ENCODE data around the gene MOB3B. TPM values are rescaled to one million over a fixed set of nuclear protein-coding genes. Genes with fewer than 3 reads are reported as not detected.

MOB3B gene
- total RNA-seq, 1 experiment from 2014 or later = 2.6 TPM

DNA sequence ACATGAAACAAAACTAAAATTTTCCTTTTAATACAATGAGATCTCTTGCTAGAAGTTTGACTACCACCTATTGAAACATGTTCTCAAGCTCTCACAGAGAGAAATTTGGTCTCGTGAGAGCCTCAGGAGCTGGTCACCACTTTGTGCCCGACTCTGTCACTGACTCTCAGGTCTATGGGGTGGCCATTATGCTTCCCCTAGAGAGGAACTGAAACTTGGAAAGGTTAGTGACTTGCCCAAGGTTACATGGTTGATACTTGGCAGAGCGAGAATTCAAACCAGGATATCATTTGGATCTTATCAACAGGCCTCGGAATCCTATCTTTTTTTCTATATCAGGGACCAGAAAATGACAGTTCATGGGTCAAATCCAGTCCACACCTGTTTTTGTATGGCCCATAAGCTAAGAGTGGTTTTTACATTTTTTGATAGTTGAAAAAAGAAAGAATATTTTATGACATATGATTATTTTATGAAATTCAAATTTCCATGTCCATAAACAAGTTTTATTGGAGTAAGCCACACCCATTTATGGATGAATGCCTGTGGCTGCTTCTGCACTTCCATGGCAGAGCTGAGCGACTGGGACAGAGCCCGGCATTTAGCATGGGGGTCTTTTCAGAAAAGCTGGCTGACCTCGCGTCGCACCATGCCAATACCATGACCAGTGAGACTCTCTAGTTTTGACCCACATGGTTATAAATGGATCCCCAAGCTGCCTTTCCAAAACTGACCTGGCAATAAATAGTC is 187.9 kb downstream of the MOB3B start:
- Histone ChIP-seq H3K4me1 (ENCODE audit: insufficient read depth, low read length) (no peaks in the 10 kb centered on the region), H3K79me2 (ENCODE audit: low read length) (no peaks in the 10 kb centered on the region), H3K9me3 (ENCODE audit: low read length) (no peaks in the 10 kb centered on the region), H3K27ac (ENCODE audit: low read length) (no peak overlapping the region), H3K36me3 (ENCODE audit: low read depth, low read length) (no peaks in the 10 kb centered on the region), H2AFZ (ENCODE audit: low read length) (no peak overlapping the region), H3K4me3 (ENCODE audit: low read length) (no peak overlapping the region), H3F3A (ENCODE audit: low read length, unreplicated experiment) (no peaks in the 10 kb centered on the region), H3K4me2 (ENCODE audit: low read length) (no peak overlapping the region), H3K9ac (ENCODE audit: low read length) (no peak overlapping the region), H3K27me3 (ENCODE audit: low read length) (no peaks in the 10 kb centered on the region), H4K20me1 (ENCODE audit: low read length) (no peaks in the 10 kb centered on the region), H3K9me2 (replicated peaks; ENCODE audit: low read length) (no peaks in the 10 kb centered on the region)
- CTCF ChIA-PET = no interaction called here
- DNase-seq (no peak), ATAC-seq (no peak)
- intact Hi-C loops (cut with micrococcal nuclease) = no loop called here
- TF ChIP-seq EZH2 (IDR thresholded peaks at IDR 0.05; ENCODE audit: low read length, unreplicated experiment) (no peak), EZH2phosphoT487 (IDR thresholded peaks at IDR 0.05; ENCODE audit: borderline replicate concordance, low read length) (no peak)
- TF ChIP-seq, protein P1, sequence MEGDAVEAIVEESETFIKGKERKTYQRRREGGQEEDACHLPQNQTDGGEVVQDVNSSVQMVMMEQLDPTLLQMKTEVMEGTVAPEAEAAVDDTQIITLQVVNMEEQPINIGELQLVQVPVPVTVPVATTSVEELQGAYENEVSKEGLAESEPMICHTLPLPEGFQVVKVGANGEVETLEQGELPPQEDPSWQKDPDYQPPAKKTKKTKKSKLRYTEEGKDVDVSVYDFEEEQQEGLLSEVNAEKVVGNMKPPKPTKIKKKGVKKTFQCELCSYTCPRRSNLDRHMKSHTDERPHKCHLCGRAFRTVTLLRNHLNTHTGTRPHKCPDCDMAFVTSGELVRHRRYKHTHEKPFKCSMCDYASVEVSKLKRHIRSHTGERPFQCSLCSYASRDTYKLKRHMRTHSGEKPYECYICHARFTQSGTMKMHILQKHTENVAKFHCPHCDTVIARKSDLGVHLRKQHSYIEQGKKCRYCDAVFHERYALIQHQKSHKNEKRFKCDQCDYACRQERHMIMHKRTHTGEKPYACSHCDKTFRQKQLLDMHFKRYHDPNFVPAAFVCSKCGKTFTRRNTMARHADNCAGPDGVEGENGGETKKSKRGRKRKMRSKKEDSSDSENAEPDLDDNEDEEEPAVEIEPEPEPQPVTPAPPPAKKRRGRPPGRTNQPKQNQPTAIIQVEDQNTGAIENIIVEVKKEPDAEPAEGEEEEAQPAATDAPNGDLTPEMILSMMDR (conservative IDR thresholded peaks at IDR 0.05; ENCODE audit: low read depth, low read length) = no peak
- POLR2A ChIA-PET (ENCODE audit: unreplicated experiment) = no interaction called here
- no TSS peak for BruUV-seq (replicated peaks)

DNA sequence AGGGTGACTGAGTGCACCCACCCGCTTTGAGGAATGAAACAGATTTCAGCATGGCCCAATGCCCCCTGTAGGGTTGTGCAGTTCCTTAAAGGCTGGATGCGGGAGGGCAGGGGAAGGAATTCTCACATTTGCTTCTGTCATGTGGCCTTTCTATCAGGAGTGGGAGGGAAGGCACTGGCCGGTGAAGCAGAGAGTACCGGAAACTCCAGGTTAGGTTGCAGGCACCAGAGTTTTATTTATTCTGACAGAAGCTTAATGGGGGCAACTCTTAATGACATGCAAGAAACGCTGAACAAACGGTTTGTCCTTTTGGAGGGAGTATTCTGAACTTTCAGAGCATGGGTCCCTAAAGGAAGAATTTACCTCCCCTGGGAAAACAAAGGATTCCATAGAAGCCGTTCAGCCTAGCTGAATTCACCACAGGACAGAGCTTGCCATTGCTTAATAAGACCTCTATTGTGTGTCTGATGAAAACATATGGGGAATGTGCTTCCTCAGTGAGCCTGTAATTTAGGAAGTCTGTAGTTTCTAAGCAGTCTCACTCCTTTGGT is 188.6 kb downstream of the MOB3B start:
- Histone ChIP-seq H3K9me2 (replicated peaks; ENCODE audit: low read length) (no peaks in the 10 kb centered on the region), H3K4me1 (ENCODE audit: insufficient read depth, low read length) (no peaks in the 10 kb centered on the region), H3F3A (ENCODE audit: low read length, unreplicated experiment) (no peaks in the 10 kb centered on the region), H3K79me2 (ENCODE audit: low read length) (no peaks in the 10 kb centered on the region), H3K4me2 (ENCODE audit: low read length) (no peak overlapping the region), H3K27me3 (ENCODE audit: low read length) (no peaks in the 10 kb centered on the region), H3K9ac (ENCODE audit: low read length) (no peak overlapping the region), H4K20me1 (ENCODE audit: low read length) (no peaks in the 10 kb centered on the region), H3K4me3 (ENCODE audit: low read length) (no peak overlapping the region), H3K27ac (ENCODE audit: low read length) (no peak overlapping the region), H3K9me3 (ENCODE audit: low read length) (no peaks in the 10 kb centered on the region), H3K36me3 (ENCODE audit: low read depth, low read length) (no peaks in the 10 kb centered on the region), H2AFZ (ENCODE audit: low read length) (no peak overlapping the region)
- CTCF ChIA-PET = no interaction called here
- no TSS peak for BruUV-seq (replicated peaks)
- ATAC-seq (no peak), DNase-seq (no peak)
- intact Hi-C loops (cut with micrococcal nuclease) = no loop called here
- TF ChIP-seq EZH2 (IDR thresholded peaks at IDR 0.05; ENCODE audit: low read length, unreplicated experiment) (no peak), EZH2phosphoT487 (IDR thresholded peaks at IDR 0.05; ENCODE audit: borderline replicate concordance, low read length) (no peak)
- TF ChIP-seq, protein P1 (conservative IDR thresholded peaks at IDR 0.05; ENCODE audit: low read depth, low read length) = no peak
- POLR2A ChIA-PET (ENCODE audit: unreplicated experiment) = no interaction called here

DNA sequence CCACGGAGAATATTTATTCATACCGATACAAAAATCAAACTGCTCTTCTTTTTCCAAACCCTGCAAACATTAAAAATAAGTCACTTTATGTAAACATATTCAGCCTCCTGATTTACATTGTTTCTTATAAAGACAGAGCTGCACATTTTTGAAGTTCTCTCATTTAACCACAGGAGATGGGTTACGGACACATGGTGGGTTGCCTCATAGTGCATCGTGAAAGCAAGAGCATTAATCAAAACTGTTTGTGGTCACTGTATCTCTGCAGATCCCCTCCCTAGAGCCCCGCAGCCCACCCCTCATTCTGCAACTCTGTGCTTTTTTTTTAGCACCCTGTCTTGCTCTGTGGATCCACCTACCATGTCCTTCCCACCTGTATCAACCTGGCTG is 189.3 kb downstream of the MOB3B start:
- no peak for ATAC-seq
- Histone ChIP-seq H3K9ac (ENCODE audit: low read length) (no peak overlapping the region), H3K27me3 (ENCODE audit: low read length) (no peaks in the 10 kb centered on the region), H2AFZ (ENCODE audit: low read length) (no peak overlapping the region), H3K4me3 (ENCODE audit: low read length) (no peak overlapping the region), H3K9me3 (ENCODE audit: low read length) (no peaks in the 10 kb centered on the region), H3K79me2 (ENCODE audit: low read length) (no peaks in the 10 kb centered on the region), H3K36me3 (ENCODE audit: low read depth, low read length) (no peaks in the 10 kb centered on the region), H3F3A (ENCODE audit: low read length, unreplicated experiment) (no peaks in the 10 kb centered on the region), H3K9me2 (replicated peaks; ENCODE audit: low read length) (no peaks in the 10 kb centered on the region), H3K27ac (ENCODE audit: low read length) (no peak overlapping the region), H3K4me2 (ENCODE audit: low read length) (no peak overlapping the region), H3K4me1 (ENCODE audit: insufficient read depth, low read length) (no peaks in the 10 kb centered on the region), H4K20me1 (ENCODE audit: low read length) (no peaks in the 10 kb centered on the region)
- CTCF ChIA-PET = no interaction called here
- TF ChIP-seq EZH2 (IDR thresholded peaks at IDR 0.05; ENCODE audit: low read length, unreplicated experiment) (no peak), EZH2phosphoT487 (IDR thresholded peaks at IDR 0.05; ENCODE audit: borderline replicate concordance, low read length) (no peak)
- TF ChIP-seq, protein P1 (conservative IDR thresholded peaks at IDR 0.05; ENCODE audit: low read depth, low read length) = no peak
- POLR2A ChIA-PET (ENCODE audit: unreplicated experiment) = no interaction called here
- no peak for DNase-seq
- intact Hi-C loops (cut with micrococcal nuclease) = no loop called here
- no TSS peak for BruUV-seq (replicated peaks)

All from PC-3 (cell line).